GM19035 (cell line): ENCODE measurements around the gene LRRC42.
"Not testable (repeated sequence)": the region's sequence is repeated elsewhere in the genome, so short reads cannot be mapped to it uniquely, and the experiment has no call there.

Experiments
- ATAC-seq: cut with Tn5 transposase; IDR thresholded peaks from one replicate; pipeline ENCODE4 v1.9.1; 2021; ENCODE audit not compliant: unreplicated experiment

The LRRC42 gene

GRCh38 chr1:53967409-53968124 lies 21.4 kb downstream of the LRRC42 start:
- ATAC-seq: no peak

GRCh38 chr1:53968125-53968513 lies 22.0 kb downstream of the LRRC42 start:
- ATAC-seq: no peak

- not testable (repeated sequence) for ATAC-seq
Observed at GRCh38 chr1:53969323-53969722, 23.2 kb downstream of the LRRC42 start.

- no peak for ATAC-seq
Observed at GRCh38 chr1:53971718-53972117, 25.6 kb downstream of the LRRC42 start.

GRCh38 chr1:53975861-53976260 lies 29.7 kb downstream of the LRRC42 start:
- ATAC-seq: no peak

- ATAC-seq: no peak
Observed at GRCh38 chr1:53979712-53980450, 33.7 kb downstream of the LRRC42 start.

GRCh38 chr1:53981220-53981619 lies 35.1 kb downstream of the LRRC42 start:
- no peak for ATAC-seq

- no peak for ATAC-seq
Observed at GRCh38 chr1:53982034-53982762, 36.0 kb downstream of the LRRC42 start.

- no peak for ATAC-seq
Observed at GRCh38 chr1:53982763-53983104, 36.6 kb downstream of the LRRC42 start.

- no peak for ATAC-seq
Observed at GRCh38 chr1:53984726-53985125, 38.6 kb downstream of the LRRC42 start.

- no peak for ATAC-seq
Observed at GRCh38 chr1:53986458-53986857, 40.3 kb downstream of the LRRC42 start.

- ATAC-seq: no peak
Observed at GRCh38 chr1:53987880-53988279, 41.7 kb downstream of the LRRC42 start.

GRCh38 chr1:53992085-53992874 lies 46.1 kb downstream of the LRRC42 start:
- no peak for ATAC-seq

GRCh38 chr1:53994516-53994915 lies 48.4 kb downstream of the LRRC42 start:
- ATAC-seq: not testable (repeated sequence)

GRCh38 chr1:53995683-53996082 lies 49.5 kb downstream of the LRRC42 start:
- no peak for ATAC-seq

- no peak for ATAC-seq
Observed at GRCh38 chr1:53998223-53998622, 52.1 kb downstream of the LRRC42 start.

GRCh38 chr1:53999920-54000319 lies 53.8 kb downstream of the LRRC42 start:
- no peak for ATAC-seq

- ATAC-seq: no peak
Observed at GRCh38 chr1:54001591-54001990, 55.4 kb downstream of the LRRC42 start.

GRCh38 chr1:54002544-54003248 lies 56.5 kb downstream of the LRRC42 start:
- no peak for ATAC-seq

- ATAC-seq: no peak
Observed at GRCh38 chr1:54003249-54003646, 57.1 kb downstream of the LRRC42 start.
